PC-9 (cell line): ENCODE data around the gene PLA2G3.

Experiments used
- CTCF ChIP-seq: fragments of 200-600 bp; sonication (generic); conservative IDR thresholded peaks from 2 replicates; pipeline ENCODE4 v1.6.1; 2017; ENCODE audit warnings: mixed run types, antibody characterized with exemption, mild to moderate bottlenecking, moderate library complexity
- EZH2 ChIP-seq: fragments of 200-600 bp; sonication (generic); IDR thresholded peaks from 2 replicates; pipeline ENCODE4 v1.8.0; 2017; ENCODE audit warnings: antibody characterized with exemption, low read depth

GRCh38 chr22:31185056-31185455, 44.7 kb upstream of the PLA2G3 start:
- no peak for TF ChIP-seq CTCF
- TF ChIP-seq EZH2, result no peak
